OCI-LY3 (cell line): ENCODE data around the gene CTNND2.

Experiments used
- H2AFZ ChIP-seq: fragments of 200-600, 300-600 bp; shearing (Covaris generic); 2 replicates; pipeline ENCODE4 v1.6.0; 2014; ENCODE audit warnings: antibody characterized with exemption, low read depth, low read length
- H3K27ac ChIP-seq: fragments of 200-600, 300-600 bp; sonication (generic); 2 replicates; pipeline ENCODE4 v1.5.1; 2014; ENCODE audit warnings: mild to moderate bottlenecking, low read length, moderate library complexity, mixed read lengths
- H3K27me3 ChIP-seq: fragments of 200-600, 300-600 bp; sonication (generic); 2 replicates; pipeline ENCODE4 v1.6.1; 2014; ENCODE audit warnings: low read depth, low read length, mixed read lengths
- H3K36me3 ChIP-seq: fragments of 200-600, 300-600 bp; sonication (generic); replicated peaks from 2 replicates; pipeline ENCODE3; 2014; ENCODE audit warnings: low read depth, low read length, mixed read lengths
- H3K4me1 ChIP-seq: fragments of 300-600, 200-600 bp; sonication (generic); 2 replicates; pipeline ENCODE4 v1.6.1; 2014; ENCODE audit warnings: low read length, mixed read lengths
- H3K4me2 ChIP-seq: fragments of 200-600, 300-600 bp; sonication (generic); 2 replicates; pipeline ENCODE4 v1.6.1; 2014; ENCODE audit warnings: low read length, mixed read lengths
- H3K4me3 ChIP-seq: fragments of 300-600, 200-600 bp; sonication (generic); 2 replicates; pipeline ENCODE4 v1.5.1; 2014; ENCODE audit warnings: antibody characterized with exemption, mild to moderate bottlenecking, low read length, moderate library complexity
- H3K79me2 ChIP-seq: fragments of 300-600, 200-600 bp; shearing (Covaris generic); 2 replicates; pipeline ENCODE4 v1.6.1; 2014; ENCODE audit warnings: mild to moderate bottlenecking, low read length, mixed read lengths
- H3K9ac ChIP-seq: fragments of 300-600, 200-600 bp; shearing (Covaris generic); 2 replicates; pipeline ENCODE4 v1.6.0; 2014; ENCODE audit warnings: mild to moderate bottlenecking, low read length, moderate library complexity
- H3K9me3 ChIP-seq: fragments of 200-600, 300-600 bp; shearing (Covaris generic); 2 replicates; pipeline ENCODE4 v1.6.1; 2014; ENCODE audit warnings: low read length, mixed read lengths; ENCODE audit not compliant: insufficient read depth
- H4K20me1 ChIP-seq: fragments of 200-600, 300-600 bp; sonication (generic); 2 replicates; pipeline ENCODE4 v1.6.1; 2016; ENCODE audit warnings: low read length, mixed read lengths; ENCODE audit not compliant: insufficient read depth
- EZH2phosphoT487 ChIP-seq: fragments of 200-600 bp; shearing (Covaris generic); IDR thresholded peaks from 2 replicates; pipeline ENCODE4 v1.6.1; 2018; ENCODE audit warnings: antibody characterized with exemption, mixed run types, low read depth
- TF ChIP-seq, protein P1 (sequence below): fragments of 200-600, 300-600 bp; sonication (generic); IDR thresholded peaks from 2 replicates; pipeline ENCODE4 v1.5.1; 2014; ENCODE audit warnings: antibody characterized with exemption, low read length, low read depth

CTNND2 gene

GRCh38 chr5:11734369-11734768 is 169.9 kb downstream of the CTNND2 start:
- TF ChIP-seq EZH2phosphoT487, result no peak
- TF ChIP-seq, protein P1, sequence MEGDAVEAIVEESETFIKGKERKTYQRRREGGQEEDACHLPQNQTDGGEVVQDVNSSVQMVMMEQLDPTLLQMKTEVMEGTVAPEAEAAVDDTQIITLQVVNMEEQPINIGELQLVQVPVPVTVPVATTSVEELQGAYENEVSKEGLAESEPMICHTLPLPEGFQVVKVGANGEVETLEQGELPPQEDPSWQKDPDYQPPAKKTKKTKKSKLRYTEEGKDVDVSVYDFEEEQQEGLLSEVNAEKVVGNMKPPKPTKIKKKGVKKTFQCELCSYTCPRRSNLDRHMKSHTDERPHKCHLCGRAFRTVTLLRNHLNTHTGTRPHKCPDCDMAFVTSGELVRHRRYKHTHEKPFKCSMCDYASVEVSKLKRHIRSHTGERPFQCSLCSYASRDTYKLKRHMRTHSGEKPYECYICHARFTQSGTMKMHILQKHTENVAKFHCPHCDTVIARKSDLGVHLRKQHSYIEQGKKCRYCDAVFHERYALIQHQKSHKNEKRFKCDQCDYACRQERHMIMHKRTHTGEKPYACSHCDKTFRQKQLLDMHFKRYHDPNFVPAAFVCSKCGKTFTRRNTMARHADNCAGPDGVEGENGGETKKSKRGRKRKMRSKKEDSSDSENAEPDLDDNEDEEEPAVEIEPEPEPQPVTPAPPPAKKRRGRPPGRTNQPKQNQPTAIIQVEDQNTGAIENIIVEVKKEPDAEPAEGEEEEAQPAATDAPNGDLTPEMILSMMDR, result no peak
- no peak overlapping the region for H3K4me3 ChIP-seq
- H2AFZ ChIP-seq, result no peak overlapping the region
- no peaks in the 10 kb centered on the region for H3K27me3 ChIP-seq
- no peaks in the 10 kb centered on the region for H3K36me3 ChIP-seq
- H3K4me1 ChIP-seq, result no peaks in the 10 kb centered on the region
- no peaks in the 10 kb centered on the region for H4K20me1 ChIP-seq
- no peak overlapping the region for H3K4me2 ChIP-seq
- no peak overlapping the region for H3K27ac ChIP-seq
- H3K9ac ChIP-seq, result no peak overlapping the region
- no peaks in the 10 kb centered on the region for H3K79me2 ChIP-seq
- H3K9me3 ChIP-seq, result no peaks in the 10 kb centered on the region

- Histone ChIP-seq H3K27ac (no peak overlapping the region), H3K27me3 (no peaks in the 10 kb centered on the region), H3K79me2 (no peaks in the 10 kb centered on the region), H2AFZ (no peak overlapping the region), H3K9ac (no peak overlapping the region), H4K20me1 (no peaks in the 10 kb centered on the region), H3K4me2 (no peak overlapping the region), H3K4me3 (no peak overlapping the region), H3K4me1 (no peaks in the 10 kb centered on the region), H3K9me3 (no peaks in the 10 kb centered on the region), H3K36me3 (no peaks in the 10 kb centered on the region)
- TF ChIP-seq, protein P1, result no peak
- no peak for TF ChIP-seq EZH2phosphoT487
Measured at GRCh38 chr5:11733840-11734192, 170.4 kb downstream of the CTNND2 start.

DNA sequence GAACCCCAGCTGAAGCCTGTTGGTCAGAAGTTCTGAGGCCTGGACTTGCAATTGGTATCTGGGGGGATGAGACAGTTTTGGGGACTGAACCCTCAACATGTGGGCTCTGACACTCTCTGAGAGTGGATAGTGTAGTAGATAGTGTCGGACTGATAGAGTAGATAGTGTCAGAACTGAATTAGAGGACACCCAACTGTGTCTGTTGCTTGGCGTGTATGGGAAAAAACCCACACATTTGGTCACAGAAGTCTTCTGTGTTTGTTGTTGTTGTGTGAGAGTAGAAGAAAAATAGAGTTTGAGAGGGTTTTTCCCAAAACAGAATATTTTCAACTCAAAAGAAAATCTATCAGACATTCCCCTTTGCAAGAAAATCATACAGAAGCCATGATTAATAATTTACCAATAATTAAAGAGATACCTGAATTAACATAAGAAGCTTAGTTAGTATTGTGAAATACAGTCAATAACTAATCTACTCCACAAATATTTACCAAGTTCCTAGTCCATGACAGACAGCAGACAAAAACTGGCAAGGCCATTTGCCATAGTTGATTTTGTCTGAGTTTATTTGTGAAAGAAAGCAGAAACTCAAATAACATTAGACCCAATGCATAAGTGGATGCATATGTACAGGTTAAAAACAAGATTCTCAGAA is 170.9 kb downstream of the CTNND2 start:
- no peak overlapping the region for H2AFZ ChIP-seq
- no peaks in the 10 kb centered on the region for H3K36me3 ChIP-seq
- H3K79me2 ChIP-seq, result no peaks in the 10 kb centered on the region
- H3K27me3 ChIP-seq, result no peaks in the 10 kb centered on the region
- no peaks in the 10 kb centered on the region for H3K4me1 ChIP-seq
- TF ChIP-seq EZH2phosphoT487, result no peak
- TF ChIP-seq, protein P1, result no peak
- H3K27ac ChIP-seq, result no peak overlapping the region
- H3K4me3 ChIP-seq, result no peak overlapping the region
- no peak overlapping the region for H3K4me2 ChIP-seq
- no peaks in the 10 kb centered on the region for H4K20me1 ChIP-seq
- H3K9ac ChIP-seq, result no peak overlapping the region
- no peaks in the 10 kb centered on the region for H3K9me3 ChIP-seq

GRCh38 chr5:11724940-11725339 is 179.3 kb downstream of the CTNND2 start:
- Histone ChIP-seq H3K27ac (no peak overlapping the region), H3K9me3 (no peaks in the 10 kb centered on the region; the same call in 1 of the 2 replicates), H3K36me3 (no peaks in the 10 kb centered on the region), H3K4me2 (no peak overlapping the region), H2AFZ (no peak overlapping the region), H3K79me2 (no peaks in the 10 kb centered on the region), H4K20me1 (no peaks in the 10 kb centered on the region), H3K9ac (no peak overlapping the region), H3K4me1 (no peaks in the 10 kb centered on the region), H3K27me3 (no peaks in the 10 kb centered on the region), H3K4me3 (no peak overlapping the region)
- no peak for TF ChIP-seq EZH2phosphoT487
- TF ChIP-seq, protein P1, result no peak
